GM21390 (cell line): ENCODE measurements around the gene DYRK1A.
"Not testable (repeated sequence)": the region's sequence is repeated elsewhere in the genome, so short reads cannot be mapped to it uniquely, and the experiment has no call there.

ENCODE experiments used
- ATAC-seq: cut with Tn5 transposase; IDR thresholded peaks from one replicate; pipeline ENCODE4 v1.9.1; 2021; ENCODE audit not compliant: unreplicated experiment

The DYRK1A gene

GRCh38 chr21:37366482-37367316, at the start of gene DYRK1A:
TSS of gene DYRK1A (plus strand) at chr21:37366773. CDS start at chr21:37420375, 53,602 bp downstream.
- peak; percentile 53 for ATAC-seq

DNA sequence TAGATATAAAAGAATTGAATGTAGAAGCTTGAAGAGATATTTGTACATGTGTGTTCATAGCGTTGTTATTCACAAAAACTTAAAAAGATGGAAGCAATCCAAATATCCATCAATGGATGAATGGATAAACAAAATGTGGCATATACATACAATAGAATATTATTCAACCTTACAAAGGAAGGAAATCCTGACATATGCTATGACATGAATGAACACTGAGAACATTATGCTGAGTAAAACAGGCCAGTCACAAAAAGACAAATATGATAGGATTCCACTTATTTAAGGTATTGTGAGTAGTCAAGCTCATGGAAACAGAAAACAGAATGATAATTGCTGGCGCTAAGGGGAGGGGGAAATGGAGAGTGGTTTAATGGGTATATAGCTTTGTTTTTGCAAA, 47.0 kb upstream of the DYRK1A start:
- ATAC-seq = no peak

GRCh38 chr21:37322084-37322483, 44.5 kb upstream of the DYRK1A start:
- no peak for ATAC-seq

GRCh38 chr21:37324558-37324957, 42.0 kb upstream of the DYRK1A start:
- ATAC-seq = no peak

DNA sequence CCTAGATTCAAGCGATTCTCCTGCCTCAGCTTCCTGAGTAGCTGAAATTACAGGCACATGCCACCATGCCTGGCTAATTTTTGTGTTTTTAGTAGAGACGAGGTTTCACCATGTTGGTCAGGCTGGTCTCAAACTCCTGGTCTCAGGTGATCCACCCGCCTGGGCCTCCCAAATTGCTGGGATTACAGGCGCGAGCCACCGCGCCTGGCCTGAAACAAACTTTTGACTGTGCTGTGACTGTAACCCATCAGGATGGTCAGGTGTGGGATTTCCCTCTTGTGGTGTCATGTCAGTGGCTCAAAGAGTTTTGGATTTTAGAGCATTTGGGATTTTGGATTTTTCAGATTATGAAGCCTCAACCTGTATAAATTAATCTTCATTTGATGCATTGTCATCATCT, 38.4 kb upstream of the DYRK1A start:
- not testable (repeated sequence) for ATAC-seq

- ATAC-seq = no peak
Observed at GRCh38 chr21:37331411-37331810, 35.2 kb upstream of the DYRK1A start.

DNA sequence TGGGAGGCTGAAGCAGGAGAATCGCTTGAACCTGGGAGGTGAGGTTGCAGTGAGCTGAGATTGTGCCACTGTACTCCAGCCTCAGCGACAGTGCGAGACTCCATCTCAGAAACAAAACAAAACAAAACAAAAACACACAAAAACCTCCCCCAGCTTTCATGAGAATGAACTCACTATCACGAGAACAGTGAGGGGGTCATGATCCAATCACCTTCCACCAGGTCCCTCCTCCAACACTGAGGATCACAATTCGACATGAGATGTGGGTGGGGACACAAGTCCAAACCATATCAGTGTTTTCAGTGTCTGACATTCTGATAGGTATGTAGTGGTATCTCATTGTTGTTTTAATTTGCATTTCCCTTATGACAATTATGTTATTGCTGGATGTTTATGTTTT, 31.5 kb upstream of the DYRK1A start:
- ATAC-seq = no peak

DNA sequence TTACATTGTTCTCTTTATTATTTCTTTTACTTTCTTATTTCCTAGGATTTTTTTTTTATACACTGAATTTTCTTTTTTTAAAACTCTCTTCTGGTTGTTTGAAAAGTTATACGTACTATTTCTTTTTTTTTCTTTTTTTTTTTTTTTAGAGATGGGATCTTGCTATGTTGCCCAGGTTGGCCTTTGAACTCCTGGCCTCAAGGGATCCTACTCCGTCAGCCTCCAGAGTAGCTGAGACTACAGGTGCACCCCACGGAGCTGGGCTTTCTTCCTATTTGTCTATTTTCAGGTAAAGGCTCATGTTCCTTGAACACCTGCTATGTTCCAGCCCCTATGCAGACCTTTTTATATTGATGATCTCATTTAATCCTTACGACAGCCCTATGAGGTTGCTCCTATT, 29.4 kb upstream of the DYRK1A start:
- ATAC-seq = no peak

DNA sequence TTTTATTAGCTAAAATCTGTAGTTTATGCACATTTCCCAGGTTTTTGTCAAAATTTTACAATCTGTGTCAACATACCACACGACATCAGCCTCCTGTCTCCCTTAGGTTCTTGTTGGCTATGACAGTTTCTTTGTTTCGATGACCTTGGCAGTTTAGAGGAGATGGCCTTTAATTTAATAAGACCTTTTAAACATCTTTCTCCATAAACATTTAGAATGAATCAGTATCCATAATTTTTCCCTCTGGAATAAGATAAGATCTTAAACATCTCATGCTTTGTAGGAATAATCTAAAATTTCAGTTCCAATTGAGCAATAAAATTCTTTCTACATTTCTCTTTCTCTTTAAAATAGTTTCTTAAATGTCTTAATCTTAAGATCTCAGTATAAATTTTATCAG, 28.7 kb upstream of the DYRK1A start:
- no peak for ATAC-seq

DNA sequence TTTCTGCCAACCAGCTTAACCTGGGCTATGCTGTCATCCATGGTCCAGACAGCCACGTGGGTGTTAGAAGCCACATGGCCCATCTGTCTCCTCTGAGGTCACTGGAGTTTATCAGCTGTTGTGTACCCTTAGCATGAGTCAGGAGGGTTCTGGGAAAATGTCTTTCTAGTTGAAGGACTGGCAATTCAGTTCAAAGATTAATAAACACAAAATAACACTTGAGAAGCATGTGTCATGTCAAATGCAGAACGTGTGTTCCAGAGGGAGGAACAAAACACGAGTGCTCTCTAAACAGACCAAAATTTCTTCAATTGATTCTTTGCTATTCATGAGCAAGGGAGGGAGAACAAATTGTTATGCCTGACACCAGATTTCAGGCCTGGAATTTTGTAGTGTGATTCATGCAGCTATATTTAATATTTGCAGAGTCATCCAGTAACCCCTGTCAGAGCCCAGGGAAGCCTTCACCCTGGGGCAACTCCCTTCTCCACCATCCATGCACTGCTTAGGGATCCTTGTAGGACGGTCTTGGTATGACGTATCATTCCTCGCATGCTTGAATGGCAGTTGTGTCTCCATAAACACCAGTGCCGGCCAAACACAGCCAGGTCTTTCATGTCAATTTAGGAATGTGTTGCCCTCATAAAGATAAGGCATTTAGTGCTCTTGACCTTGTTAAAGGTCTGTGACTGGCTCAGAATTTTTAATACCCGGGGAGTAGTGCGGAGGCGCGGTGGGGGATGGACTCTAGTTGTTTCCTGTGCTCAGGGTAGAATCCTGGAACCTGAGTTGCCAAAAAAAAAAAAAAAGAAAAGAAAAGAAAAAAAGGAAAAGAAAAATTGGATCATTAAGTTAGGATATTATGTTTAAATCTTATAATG, 27.7 kb upstream of the DYRK1A start:
- no peak for ATAC-seq

GRCh38 chr21:37339552-37339939, 27.0 kb upstream of the DYRK1A start:
- no peak for ATAC-seq

DNA sequence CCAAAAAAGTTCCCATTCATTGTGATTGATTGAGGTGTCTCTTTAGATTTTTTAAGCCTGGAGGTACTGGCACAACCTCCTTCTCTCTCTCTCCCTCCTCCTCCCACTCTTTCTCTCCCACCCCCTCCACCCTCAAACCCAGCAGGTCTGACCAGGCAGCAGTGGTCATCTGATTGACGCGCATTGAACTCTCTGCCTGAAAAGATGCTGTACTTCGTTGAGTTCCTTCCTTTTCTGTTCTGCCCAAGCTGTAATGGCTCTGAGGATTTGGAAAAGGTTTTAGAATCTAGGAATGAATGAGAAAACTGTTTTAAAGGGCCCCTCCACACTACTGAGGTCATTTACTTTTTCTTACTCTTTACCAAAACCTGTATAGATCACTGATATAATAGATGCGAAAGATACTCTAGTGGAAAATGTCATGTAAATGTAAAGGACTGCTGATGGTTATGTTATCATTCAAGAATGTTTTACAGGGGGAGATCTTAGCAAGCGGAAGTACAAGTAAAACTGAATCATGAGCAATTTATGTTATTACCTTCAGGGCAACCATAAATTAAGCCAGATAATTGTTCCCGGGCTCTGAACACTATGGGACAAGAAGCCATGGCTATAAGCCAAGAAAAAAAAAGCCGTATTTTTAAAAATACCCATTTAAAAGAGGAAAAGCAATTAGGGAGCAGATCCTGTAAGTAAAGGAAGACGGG, 25.2 kb upstream of the DYRK1A start:
- ATAC-seq = no peak

- ATAC-seq = no peak
Observed at GRCh38 chr21:37342046-37342632, 24.4 kb upstream of the DYRK1A start.

DNA sequence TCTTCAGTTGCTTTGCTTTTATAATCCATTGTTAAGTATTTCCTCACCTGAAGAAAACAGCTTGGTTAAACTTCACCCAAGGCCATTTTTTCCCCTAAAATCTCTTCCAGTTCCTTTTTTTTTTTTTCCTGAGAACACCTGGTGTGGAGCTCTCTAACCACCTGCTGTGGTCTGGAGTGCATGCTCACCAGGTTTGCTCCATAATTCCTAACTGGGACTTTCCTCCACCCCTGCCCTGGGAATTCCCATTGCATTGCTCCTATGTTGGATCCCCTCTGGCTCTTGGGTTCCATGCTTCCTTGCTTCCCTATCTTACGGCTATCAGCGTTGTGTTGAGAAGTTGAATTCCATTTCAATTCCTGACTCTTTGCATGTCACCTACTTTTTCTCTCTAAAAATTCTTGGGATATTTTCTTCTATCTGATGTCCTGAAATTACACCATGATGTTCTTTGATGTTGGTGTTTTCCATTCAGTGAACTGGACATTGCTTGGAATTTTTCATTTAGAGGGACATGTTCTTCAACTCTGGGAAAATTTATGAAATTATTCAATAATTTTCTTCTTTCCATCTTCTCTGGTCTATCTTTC, 19.6 kb upstream of the DYRK1A start:
- ATAC-seq = no peak

GRCh38 chr21:37348664-37349063, 17.9 kb upstream of the DYRK1A start:
- ATAC-seq = no peak

GRCh38 chr21:37350472-37350871, 16.1 kb upstream of the DYRK1A start:
- ATAC-seq = no peak

DNA sequence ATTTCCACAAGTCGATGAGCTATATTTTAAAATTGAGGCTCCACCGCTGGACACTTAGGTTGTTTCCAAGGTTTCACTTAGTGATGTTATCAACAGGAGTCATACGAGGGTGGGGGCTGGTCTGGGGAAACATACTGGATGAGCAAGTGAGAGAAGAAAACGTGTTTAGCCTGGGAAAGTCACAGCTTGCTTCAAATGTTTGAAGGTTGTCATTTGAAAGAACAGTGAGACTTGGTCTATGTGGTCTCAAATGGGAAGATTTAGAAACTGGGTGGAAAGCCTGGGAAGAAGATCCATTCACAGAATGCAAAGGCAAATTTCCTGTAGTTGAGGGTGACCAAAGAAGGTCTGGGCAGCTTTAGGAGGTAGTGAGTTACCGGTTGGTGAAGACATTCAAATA, 9.9 kb upstream of the DYRK1A start:
- ATAC-seq = no peak

DNA sequence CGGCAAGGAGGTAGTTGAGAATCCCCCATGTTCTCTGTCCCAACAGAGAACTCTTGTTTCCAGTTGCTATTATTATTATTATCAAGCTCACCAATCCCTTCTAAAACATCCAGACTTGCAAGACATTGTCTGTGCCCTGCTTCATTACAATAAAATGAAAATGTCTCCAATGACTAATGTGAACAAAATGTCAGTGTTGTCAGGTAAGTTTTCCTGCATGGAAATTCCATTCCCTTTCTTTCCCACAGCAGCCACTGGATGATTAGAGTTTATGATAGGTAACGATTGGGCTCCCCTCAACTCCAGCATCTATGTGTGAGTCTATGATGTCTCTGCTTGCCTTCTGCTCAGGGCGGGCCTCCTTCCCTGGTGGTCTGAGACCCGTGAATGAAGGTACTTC, 8.9 kb upstream of the DYRK1A start:
- no peak for ATAC-seq

DNA sequence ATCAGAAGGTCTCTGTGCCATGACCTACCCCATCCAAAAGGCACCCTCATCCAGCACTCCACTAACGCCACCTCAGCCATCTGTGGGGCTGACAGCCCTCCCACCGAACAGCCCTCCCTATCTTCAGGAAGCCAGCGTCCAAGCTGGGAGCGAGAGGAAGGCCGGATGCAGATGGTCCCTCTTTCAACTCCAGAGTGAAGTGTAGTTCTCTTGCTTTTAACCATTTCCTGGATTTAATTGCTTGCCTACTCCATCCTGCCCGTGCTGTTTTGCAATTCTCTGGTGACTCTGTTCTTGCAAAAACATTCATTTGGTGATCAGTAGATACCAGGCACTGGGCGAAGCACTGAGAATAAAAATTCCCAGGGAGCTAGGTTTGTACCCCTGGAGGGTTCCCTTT, 8.2 kb upstream of the DYRK1A start:
- no peak for ATAC-seq

DNA sequence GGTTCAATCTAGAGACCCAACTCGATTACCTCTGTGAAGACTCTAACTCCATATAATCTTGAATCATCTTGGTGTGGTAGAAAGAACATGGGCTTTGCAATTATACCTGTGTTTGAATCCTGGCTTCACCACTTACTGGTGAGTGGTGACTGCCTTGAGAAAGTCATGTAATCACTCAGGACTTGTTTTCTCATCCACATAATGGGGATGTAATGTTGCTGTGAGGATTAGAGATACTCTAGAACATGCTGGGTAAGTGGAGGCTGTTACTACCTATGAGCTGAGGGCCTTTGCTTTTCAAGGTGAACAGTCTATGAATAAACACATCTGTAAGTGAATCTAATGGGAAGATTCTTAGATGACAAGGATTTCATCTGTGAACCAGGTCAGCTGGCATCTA, 2.6 kb upstream of the DYRK1A start:
- no peak for ATAC-seq

- no peak for ATAC-seq
Observed at GRCh38 chr21:37364722-37365121, 1.9 kb upstream of the DYRK1A start.
